ENCODE data around the gene KIF15. TPM values are rescaled to one million over a fixed set of nuclear protein-coding genes. Genes with fewer than 3 reads are reported as not detected.
A peak's percentile ranks its signal among the peaks of the same experiment; 100 is the strongest.

The KIF15 gene
- 10 to 100 TPM; 52.5 to 53.2 TPM for total RNA-seq

DNA sequence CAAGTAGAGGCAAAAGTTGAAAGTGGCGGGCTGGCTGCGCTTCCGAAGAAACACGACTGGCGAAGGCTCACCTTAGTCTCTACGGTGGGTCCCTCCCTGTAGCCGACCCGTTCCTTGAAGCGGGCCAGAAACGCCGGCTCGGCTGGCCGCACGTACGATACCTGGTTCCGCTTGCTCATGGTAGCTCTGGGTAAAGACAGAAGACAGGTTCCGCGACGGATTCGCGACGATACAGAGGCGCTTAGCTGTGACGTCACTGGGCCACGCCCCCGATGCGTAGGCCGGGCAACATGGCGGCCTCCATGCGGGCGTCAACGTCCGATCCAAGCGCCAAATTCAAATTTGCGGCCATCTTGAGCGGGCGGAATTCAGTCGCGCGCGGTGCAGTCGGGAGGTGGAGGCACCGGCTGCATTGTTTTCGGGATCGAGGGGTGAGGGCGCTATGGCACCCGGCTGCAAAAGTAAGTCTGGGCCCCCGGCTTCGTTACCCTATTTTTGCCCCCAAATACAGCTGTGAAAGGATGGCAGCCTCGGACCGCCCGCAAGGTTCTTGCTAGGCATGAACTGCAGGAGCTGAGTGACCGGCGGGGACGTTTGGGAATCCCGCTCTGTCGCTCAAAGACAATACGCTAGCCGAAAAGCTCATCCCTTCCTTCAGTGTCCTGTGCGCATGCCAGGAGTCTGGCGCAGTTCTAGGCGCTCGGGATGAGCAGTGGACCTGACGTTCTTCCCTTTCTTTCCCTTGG is at the start of gene KIF15, which contains the start of gene KIAA1143:
KIF15 (plus strand) TSS at position 371 of the 746 bp plus-strand sequence; CDS start at position 443, 72 bp downstream.
KIAA1143 (minus strand) TSS at position 196 of the 746 bp plus-strand sequence; CDS start at position 179, 17 bp downstream.
- peak within 1 kb of the TSS; percentile 86 for H3K27ac Mint-ChIP-seq
- H3K4me1 Mint-ChIP-seq = peaks cover 39% of the 10 kb centered on the region
- POLR2A ChIA-PET = interaction anchor here (0.9 to 3.4 kb wide), 23 partner anchors 8 to 424 kb away, joined by 3 to 36 read pairs (median 7); partner anchors contain the start of genes EXOSC7, TCAIM, ZDHHC3 and ZKSCAN7
- peaks cover 81% of the 10 kb centered on the region for H3K36me3 Mint-ChIP-seq (ENCODE audit: low read depth)
- no peaks in the 10 kb centered on the region for H3K27me3 Mint-ChIP-seq
- peak; percentile 98 for DNase-seq
- H3K4me3 Mint-ChIP-seq = peak within 1 kb of the TSS; percentile 90
- H3K9me3 Mint-ChIP-seq = peaks cover 47% of the 10 kb centered on the region
- CTCF ChIA-PET = interaction anchor here (0.6 to 1.7 kb wide), 6 partner anchors 17 to 423 kb away, joined by 3 to 7 read pairs (median 3); partner anchors contain the start of genes TCAIM and ZNF501

- peaks cover 49% of the 10 kb centered on the region for H3K9me3 Mint-ChIP-seq
- no peak within 1 kb of the TSS for H3K27ac Mint-ChIP-seq
Observed at GRCh38 chr3:44712455-44713075, 49.0 kb upstream of the KIF15 start, which contains the start of gene ZNF502. ZNF502 (plus strand) TSS chr3:44712660; CDS start chr3:44720262, 7,602 bp downstream.

DNA sequence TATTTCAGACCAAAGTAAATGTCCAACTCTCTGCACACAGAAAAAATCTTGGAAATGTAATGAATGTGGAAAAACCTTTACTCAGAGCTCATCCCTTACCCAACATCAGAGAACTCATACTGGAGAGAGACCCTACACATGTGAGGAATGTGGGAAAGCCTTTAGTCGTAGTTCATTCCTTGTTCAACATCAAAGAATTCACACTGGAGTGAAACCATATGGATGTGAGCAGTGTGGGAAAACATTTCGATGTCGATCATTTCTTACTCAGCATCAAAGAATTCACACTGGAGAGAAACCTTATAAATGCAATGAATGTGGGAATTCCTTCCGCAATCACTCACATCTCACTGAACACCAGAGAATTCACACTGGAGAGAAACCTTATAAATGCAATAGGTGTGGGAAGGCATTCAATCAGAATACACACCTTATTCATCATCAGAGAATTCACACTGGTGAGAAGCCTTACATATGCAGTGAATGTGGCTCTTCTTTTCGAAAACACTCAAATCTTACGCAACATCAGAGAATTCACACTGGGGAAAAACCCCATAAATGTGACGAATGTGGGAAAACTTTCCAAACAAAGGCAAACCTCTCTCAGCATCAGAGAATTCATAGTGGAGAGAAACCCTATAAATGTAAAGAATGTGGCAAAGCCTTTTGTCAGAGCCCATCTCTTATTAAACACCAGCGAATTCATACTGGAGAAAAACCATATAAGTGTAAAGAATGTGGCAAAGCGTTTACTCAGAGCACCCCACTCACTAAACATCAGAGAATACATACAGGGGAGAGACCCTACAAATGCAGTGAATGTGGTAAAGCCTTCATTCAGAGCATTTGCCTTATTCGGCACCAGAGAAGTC is 40.1 kb upstream of the KIF15 start:
- Mint-ChIP-seq H3K27me3 (no peaks in the 10 kb centered on the region), H3K9me3 (peaks cover 67% of the 10 kb centered on the region), H3K4me3 (no peak overlapping the region), H3K4me1 (no peaks in the 10 kb centered on the region), H3K36me3 (ENCODE audit: low read depth) (peaks cover 25% of the 10 kb centered on the region), H3K27ac (no peak overlapping the region)
- ChIA-PET CTCF (no interaction called here), POLR2A (no interaction called here)
- no peak for DNase-seq

More at GRCh38 chr3:44712455-44713075, 49.0 kb upstream of the KIF15 start, which contains the start of gene ZNF502:
- POLR2A ChIA-PET = interaction anchor here (0.7 to 2.0 kb wide), 4 partner anchors 17 to 87 kb away, joined by 3 to 12 read pairs (median 4); partner anchors contain the start of genes KIAA1143, KIF15 and ZNF501
- DNase-seq = peak; percentile 37
- H3K27me3 Mint-ChIP-seq = no peaks in the 10 kb centered on the region
- H3K4me3 Mint-ChIP-seq = peak within 1 kb of the TSS; percentile 71
- CTCF ChIA-PET = no interaction called here
- H3K36me3 Mint-ChIP-seq (ENCODE audit: low read depth) = peaks cover 18% of the 10 kb centered on the region
- peaks cover 9% of the 10 kb centered on the region for H3K4me1 Mint-ChIP-seq

- no peak overlapping the region for H3K27ac Mint-ChIP-seq
- peaks cover 22% of the 10 kb centered on the region for H3K36me3 Mint-ChIP-seq (ENCODE audit: low read depth)
- peaks cover 62% of the 10 kb centered on the region for H3K9me3 Mint-ChIP-seq
- ChIA-PET CTCF (no interaction called here), POLR2A (no interaction called here)
- H3K4me3 Mint-ChIP-seq = no peak overlapping the region
- DNase-seq = no peak
- no peaks in the 10 kb centered on the region for H3K27me3 Mint-ChIP-seq
- H3K4me1 Mint-ChIP-seq = no peaks in the 10 kb centered on the region
Observed at GRCh38 chr3:44722103-44722401, 39.5 kb upstream of the KIF15 start.

DNA sequence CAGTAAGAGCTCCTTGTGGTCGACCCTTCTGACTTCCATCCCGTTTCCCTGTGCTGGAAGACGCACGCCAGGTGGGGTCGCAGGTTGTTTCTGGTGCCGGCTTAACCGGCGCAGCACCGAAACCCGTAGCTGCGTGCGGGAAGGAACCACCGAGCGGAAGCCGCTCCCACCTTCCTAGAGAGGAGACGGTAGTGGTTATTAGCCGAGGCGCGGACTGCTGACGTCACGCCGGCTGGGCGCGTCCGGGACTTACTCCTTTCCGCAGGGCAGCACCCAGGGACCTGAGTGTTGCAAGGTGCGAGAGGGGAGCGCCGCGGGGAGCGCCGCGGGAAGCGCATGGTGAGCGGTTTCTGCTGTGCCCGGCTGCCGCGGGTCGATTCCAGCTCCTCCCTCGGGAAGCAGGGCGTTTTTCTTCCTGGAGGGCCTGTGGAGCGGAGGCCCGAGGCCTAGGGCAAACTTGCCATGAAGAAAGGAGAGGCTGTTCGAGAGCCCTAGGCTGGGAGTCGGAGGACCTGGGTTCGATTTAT is 32.1 kb upstream of the KIF15 start, which contains the start of gene ZNF501:
ZNF501 (plus strand) TSS at position 252 of the 527 bp plus-strand sequence. CDS start 4,787 bp downstream, outside the sequence.
- Mint-ChIP-seq H3K27ac (peak within 1 kb of the TSS; percentile 62), H3K36me3 (ENCODE audit: low read depth) (peaks cover 48% of the 10 kb centered on the region), H3K4me3 (peak within 1 kb of the TSS; percentile 83), H3K27me3 (no peaks in the 10 kb centered on the region), H3K9me3 (peaks cover 74% of the 10 kb centered on the region), H3K4me1 (peaks cover 17% of the 10 kb centered on the region)
- CTCF ChIA-PET = interaction anchor here (2.2 kb wide), 1 partner anchor 32 kb away, joined by 7 read pairs; the partner anchor contains the start of genes KIAA1143 and KIF15
- POLR2A ChIA-PET = interaction anchor here (0.6 to 4.3 kb wide), 7 partner anchors 12 to 306 kb away, joined by 3 to 36 read pairs (median 4); partner anchors contain the start of genes KIAA1143, KIF15 and ZNF502
- peak; percentile 88 for DNase-seq

- no peak overlapping the region for H3K4me3 Mint-ChIP-seq
- peaks cover 45% of the 10 kb centered on the region for H3K36me3 Mint-ChIP-seq (ENCODE audit: low read depth)
- ChIA-PET CTCF (no interaction called here), POLR2A (no interaction called here)
- no peaks in the 10 kb centered on the region for H3K27me3 Mint-ChIP-seq
- H3K9me3 Mint-ChIP-seq = peaks cover 78% of the 10 kb centered on the region
- no peak for DNase-seq
- no peak overlapping the region for H3K27ac Mint-ChIP-seq
- peaks cover 9% of the 10 kb centered on the region for H3K4me1 Mint-ChIP-seq
Observed at GRCh38 chr3:44734646-44735168, 26.9 kb upstream of the KIF15 start.

DNA sequence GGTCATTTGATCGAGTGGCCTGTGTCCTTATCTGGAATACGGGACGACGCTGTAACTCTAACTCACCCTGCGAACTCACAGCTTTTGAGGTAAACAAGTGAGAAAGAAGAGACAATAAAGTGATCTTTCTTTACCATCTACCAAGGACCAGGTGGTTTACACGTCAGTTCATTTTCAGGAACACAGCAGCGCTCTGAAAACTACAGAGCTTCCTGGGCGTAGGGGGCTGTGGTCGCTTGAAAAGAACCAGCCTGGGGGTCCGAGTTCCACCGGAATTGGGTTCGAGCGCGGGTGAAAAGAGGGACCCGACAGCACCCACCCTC is 532 bp upstream of the KIF15 start:
- ChIA-PET POLR2A (interaction anchor here (0.9 to 3.4 kb wide), 20 partner anchors 9 to 423 kb away, joined by 3 to 36 read pairs (median 8); partner anchors contain the start of genes EXOSC7, TCAIM, ZDHHC3 and ZKSCAN7), CTCF (interaction anchor here (0.6 to 1.7 kb wide), 5 partner anchors 18 to 422 kb away, joined by 3 to 7 read pairs (median 3); partner anchors contain the start of genes TCAIM and ZNF501)
- DNase-seq = no peak
- Mint-ChIP-seq H3K36me3 (ENCODE audit: low read depth) (peaks cover 81% of the 10 kb centered on the region), H3K4me3 (peak overlapping the region; percentile 90), H3K27me3 (no peaks in the 10 kb centered on the region), H3K9me3 (peaks cover 44% of the 10 kb centered on the region), H3K4me1 (peaks cover 35% of the 10 kb centered on the region), H3K27ac (peak overlapping the region; percentile 86)

DNA sequence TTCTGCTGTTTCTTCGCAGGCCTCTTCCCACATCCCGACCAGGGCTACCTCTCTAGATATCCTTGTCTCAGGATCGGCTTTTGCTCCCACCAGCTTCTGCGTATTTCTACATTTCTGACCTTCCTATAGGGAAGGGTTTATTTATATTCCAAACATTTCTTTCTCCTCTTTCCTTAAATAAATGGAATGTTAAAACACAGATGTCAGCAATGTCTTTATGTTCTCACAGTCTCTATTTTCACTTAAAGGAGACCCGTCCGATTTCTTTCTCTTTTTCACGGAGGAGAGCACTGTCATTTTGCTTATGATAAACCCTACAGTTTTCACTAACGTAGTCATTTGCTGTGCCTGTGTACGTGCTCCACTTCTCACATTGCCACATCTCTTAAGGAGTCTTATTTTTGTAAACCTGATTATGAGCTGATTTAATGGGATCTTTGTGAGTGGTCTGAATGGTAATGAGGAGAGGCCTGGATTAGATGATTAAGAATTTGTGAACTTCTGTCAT is 630 bp downstream of the KIF15 start:
- Mint-ChIP-seq H3K36me3 (ENCODE audit: low read depth) (peaks cover 81% of the 10 kb centered on the region), H3K27ac (peak overlapping the region; percentile 86), H3K4me1 (peaks cover 40% of the 10 kb centered on the region), H3K27me3 (no peaks in the 10 kb centered on the region), H3K9me3 (peaks cover 48% of the 10 kb centered on the region), H3K4me3 (peak overlapping the region; percentile 90)
- DNase-seq = no peak
- POLR2A ChIA-PET = interaction anchor here (0.6 to 3.4 kb wide), 21 partner anchors 10 to 424 kb away, joined by 3 to 36 read pairs (median 7); partner anchors contain the start of genes EXOSC7, TCAIM, ZDHHC3 and ZKSCAN7
- CTCF ChIA-PET = interaction anchor here (0.7 to 1.7 kb wide), 4 partner anchors 14 to 101 kb away, joined by 3 to 7 read pairs (median 4); partner anchors contain the start of gene ZNF501

DNA sequence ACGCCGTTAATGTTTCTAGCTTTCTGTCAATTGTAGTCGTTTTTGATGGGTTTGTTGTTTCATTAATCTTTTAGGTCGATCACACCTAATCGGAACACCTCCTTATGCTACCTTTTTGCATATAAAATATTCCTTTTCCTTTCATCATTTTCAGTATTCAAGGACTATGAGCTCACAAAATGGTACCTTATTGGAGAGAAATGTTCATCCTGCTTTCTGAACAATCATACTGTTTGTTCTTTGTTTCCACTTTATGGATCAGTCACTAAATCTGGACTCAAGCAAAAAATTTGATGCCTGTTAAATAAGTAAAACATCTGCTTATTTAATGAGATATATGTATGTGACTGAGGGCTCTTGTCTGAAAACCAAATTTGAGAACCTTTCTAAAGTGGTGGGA is 1.1 kb downstream of the KIF15 start:
- ChIA-PET POLR2A (interaction anchor here (0.6 to 3.4 kb wide), 15 partner anchors 9 to 425 kb away, joined by 3 to 36 read pairs (median 8); partner anchors contain the start of genes TCAIM, ZNF197, ZNF445 and ZNF501), CTCF (interaction anchor here (0.7 to 1.7 kb wide), 4 partner anchors 13 to 100 kb away, joined by 3 to 7 read pairs (median 4); partner anchors contain the start of gene ZNF501)
- Mint-ChIP-seq H3K4me1 (peaks cover 41% of the 10 kb centered on the region), H3K27ac (peak overlapping the region; percentile 86), H3K9me3 (peaks cover 45% of the 10 kb centered on the region), H3K4me3 (peak overlapping the region; percentile 90), H3K27me3 (no peaks in the 10 kb centered on the region), H3K36me3 (ENCODE audit: low read depth) (peaks cover 81% of the 10 kb centered on the region)
- DNase-seq = no peak

- H3K4me1 Mint-ChIP-seq = peaks cover 41% of the 10 kb centered on the region
- POLR2A ChIA-PET = no interaction called here
- H3K27me3 Mint-ChIP-seq = no peaks in the 10 kb centered on the region
- CTCF ChIA-PET = no interaction called here
- peaks cover 81% of the 10 kb centered on the region for H3K36me3 Mint-ChIP-seq (ENCODE audit: low read depth)
- DNase-seq = no peak
- H3K9me3 Mint-ChIP-seq = peaks cover 41% of the 10 kb centered on the region
- no peak overlapping the region for H3K4me3 Mint-ChIP-seq
- no peak overlapping the region for H3K27ac Mint-ChIP-seq
Observed at GRCh38 chr3:44764248-44764647, 2.7 kb downstream of the KIF15 start.

DNA sequence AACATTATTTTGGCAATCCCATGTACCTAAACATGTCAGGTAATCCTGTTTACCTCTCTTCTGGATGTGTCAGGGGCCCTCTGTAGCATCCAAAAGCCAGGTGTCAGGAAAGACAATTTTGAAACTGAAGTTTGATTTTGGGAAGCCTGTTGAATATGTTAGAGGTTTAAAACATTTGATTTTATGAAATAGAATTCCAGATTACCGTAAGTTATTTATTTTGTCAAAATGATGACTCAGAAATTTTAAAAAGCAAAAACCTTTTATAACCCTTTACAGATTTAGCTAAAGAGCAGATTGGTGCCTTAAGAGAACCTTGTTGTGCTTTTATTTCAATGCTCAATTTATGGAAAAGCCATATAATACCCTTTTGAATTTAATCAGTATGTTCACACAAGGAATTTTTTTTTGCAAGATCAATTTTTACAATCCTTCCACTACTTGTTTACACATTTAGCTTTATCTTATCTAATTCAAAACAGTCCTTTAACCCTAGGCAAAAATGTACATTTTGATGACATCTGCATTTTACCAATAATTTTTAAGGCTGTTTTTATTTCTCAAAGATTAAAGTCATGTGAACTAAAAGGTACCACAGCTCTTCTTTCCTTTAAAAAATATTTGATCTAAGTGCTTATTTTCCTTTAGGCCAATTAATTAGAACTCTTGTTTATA is 10.0 kb downstream of the KIF15 start:
- ChIA-PET CTCF (no interaction called here), POLR2A (interaction anchor here (0.8 to 1.1 kb wide), 3 partner anchors 9 to 79 kb away, joined by 3 to 5 read pairs (median 3); partner anchors contain the start of genes KIAA1143 and KIF15)
- Mint-ChIP-seq H3K27me3 (no peaks in the 10 kb centered on the region), H3K4me1 (peaks cover 2% of the 10 kb centered on the region), H3K27ac (no peak overlapping the region), H3K4me3 (no peak overlapping the region), H3K9me3 (peaks cover 43% of the 10 kb centered on the region), H3K36me3 (ENCODE audit: low read depth) (peaks cover 91% of the 10 kb centered on the region)
- no peak for DNase-seq

Measured in activated CD4-positive, alpha-beta memory T cell treated with anti-CD3 and anti-CD28 coated beads, Interleukin-2, amount 10 ng/mL, durations not matched to agents 7 days and 5 days (primary cell).